SK-N-DZ (cell line): ENCODE data around the gene APC2.

Experiments
- DNase-seq: peaks from one replicate; pipeline ENCODE4 v3.0.0-alpha.2; 2015; ENCODE audit warnings: low spot score

Gene APC2

DNA sequence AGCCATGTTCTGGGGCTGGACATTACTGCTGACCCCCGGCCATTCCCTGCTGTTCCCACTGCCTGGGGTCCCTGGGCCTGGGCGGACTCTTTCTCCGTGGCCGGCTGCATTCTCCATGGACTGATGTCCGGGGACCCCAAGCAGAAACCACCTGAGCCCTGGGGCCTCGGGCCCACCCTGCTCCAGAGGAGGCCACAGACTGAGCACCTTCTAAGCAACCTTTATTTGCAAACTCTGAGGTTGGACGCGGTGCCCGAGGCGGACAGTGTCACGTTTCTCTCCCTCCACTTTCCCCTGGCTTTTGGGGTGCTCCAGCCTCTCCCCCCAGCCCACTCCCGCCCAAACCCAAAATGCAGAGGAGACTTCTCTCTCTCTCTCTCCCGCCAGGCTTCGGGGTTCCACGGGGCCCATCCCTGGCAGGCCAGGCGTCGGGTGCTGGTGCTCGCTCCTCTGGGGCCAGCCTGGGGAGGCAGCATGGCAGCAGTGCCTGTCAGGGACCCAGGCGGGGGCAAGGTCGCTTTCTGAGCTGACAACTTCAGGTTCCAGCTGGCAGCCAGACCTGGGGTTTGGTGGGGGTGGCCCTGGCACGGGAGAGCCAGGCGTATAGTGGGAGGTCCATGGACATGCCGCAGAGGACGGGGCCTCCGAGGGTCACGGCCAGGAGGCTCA lies 31.4 kb downstream of the APC2 start:
- DNase-seq, result no peak

- no peak for DNase-seq
These were observed 32.0 kb downstream of the APC2 start for GRCh38 chr19:1481893-1482360.

DNA sequence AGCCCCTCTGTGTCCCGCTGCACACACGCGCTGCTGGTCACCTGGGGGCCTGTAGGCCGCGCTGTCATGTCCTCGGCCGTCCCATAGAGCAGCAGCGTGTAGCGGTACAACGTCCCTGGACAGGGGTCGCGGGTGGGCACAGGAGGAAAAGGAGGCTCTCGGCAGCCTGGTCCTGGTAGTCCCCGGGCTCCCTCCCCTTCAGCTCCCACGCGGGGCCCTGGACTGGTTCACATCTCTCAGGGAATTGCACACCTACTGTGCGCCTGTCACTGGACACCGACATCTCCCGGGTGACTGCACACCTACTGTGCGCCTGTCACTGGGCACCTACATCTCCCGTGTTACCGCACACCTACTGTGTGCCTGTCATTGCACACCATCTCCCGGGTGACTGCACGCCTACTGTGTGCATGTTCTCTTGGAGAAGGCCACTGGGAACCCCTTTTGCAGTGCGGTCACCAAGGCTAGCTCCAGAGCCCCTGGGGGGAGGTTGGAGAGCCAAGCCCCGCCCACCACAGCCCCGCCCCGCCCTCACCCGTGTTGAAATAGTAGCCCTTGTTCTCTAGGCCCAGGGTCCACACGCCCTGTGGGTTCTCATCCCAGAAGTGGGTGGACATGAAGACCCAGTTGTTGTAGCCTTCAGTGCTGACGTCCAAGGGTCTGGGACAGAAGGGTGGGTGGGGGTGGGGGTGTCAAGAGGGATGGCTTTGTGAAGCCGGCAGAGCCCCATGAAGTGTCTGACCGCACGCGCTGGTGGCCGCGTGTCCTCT lies 32.6 kb downstream of the APC2 start:
- no peak for DNase-seq

GRCh38 chr19:1483131-1483978 lies 33.4 kb downstream of the APC2 start:
- DNase-seq, result no peak

- no peak for DNase-seq
These were observed 34.1 kb downstream of the APC2 start for GRCh38 chr19:1483979-1484428.

GRCh38 chr19:1486720-1487575 lies 37.0 kb downstream of the APC2 start:
- DNase-seq, result no peak

- DNase-seq, result no peak
These were observed 37.8 kb downstream of the APC2 start for GRCh38 chr19:1487576-1488281.

GRCh38 chr19:1488282-1488601 lies 38.3 kb downstream of the APC2 start:
- no peak for DNase-seq

DNA sequence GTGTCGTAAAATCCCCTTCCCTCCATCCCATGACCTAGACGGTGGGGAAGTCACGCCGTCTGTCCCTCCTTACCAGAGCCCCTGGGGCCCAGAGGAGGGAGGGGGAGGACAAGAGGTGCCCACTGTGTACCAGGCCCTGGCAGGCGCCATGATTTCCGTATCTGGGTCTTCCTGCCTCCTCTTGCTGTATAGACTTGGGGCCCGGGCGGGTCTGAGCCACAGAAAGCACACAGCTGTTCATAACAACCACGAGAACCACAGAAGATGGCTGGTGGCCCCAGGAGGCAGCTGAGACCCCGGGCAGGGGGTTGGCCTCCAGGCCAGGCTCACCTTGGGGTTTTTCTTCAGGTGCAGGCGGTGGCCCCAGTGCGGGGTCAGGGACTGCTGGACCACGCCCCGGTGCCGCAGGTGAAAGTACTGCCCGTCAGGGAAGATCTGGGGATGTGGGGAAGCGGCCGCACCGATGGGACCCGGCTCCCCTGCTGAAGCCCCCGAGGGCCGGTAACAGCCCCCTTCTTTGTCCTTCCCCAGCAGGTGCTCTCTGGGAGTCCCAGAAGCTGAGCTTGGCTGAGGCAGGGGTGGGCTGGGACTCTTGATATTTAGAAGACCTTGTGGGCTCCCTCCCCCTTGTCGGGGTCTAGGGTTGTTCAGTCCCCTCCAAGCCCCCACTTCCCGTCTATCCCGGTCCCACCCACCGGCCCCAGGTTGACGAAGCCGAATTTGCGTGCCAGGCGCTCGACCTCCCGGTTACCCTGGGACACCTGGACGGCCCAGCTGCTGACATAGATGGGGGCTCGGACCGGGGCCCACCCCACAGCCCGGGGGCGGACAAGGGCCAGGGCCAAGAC lies 39.8 kb downstream of the APC2 start:
- no peak for DNase-seq

DNA sequence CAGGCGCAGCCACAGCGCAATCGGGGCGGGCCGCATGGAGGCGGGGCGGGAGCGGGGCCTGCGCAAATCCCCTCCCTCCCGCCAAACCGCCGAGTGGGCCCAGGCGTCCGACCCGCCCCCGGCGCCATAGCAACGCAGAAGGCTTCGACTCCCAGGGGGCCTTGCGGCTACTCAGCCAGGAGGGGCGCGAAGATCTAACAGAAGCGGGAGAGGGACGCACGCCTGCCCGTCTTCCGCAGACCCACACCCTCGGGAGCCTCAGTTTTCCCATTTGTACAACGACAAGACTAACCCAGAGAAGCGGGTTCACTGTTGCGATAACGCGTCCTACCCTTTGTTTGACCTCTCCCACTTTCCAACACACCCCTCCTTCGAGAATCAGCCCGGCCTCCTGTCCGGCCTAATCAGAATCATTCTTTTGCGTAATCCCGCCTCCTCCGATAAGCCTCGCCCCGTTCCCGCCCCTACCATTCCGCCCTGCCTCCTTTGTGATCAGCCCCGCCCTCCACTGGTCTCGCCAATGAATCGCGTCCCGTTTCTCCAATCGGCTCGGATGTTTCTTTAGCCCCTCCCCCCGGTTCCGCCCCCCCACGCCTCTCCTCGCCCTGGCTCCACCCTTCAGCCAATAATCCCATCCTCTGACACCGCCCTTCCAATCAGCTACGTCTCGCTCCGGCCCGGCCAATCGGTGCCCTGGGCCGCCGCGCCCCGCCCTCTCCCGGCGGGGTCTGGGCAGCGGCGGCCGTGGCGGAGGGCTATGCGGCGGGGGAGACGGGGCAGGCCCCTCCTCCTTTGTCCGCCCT lies 40.6 kb downstream of the APC2 start, which contains the start of gene PCSK4:
PCSK4 (minus strand) TSS at position 40 of the 803 bp plus-strand sequence; CDS start at position 36, 4 bp downstream.
- DNase-seq, result peak; percentile 98

DNA sequence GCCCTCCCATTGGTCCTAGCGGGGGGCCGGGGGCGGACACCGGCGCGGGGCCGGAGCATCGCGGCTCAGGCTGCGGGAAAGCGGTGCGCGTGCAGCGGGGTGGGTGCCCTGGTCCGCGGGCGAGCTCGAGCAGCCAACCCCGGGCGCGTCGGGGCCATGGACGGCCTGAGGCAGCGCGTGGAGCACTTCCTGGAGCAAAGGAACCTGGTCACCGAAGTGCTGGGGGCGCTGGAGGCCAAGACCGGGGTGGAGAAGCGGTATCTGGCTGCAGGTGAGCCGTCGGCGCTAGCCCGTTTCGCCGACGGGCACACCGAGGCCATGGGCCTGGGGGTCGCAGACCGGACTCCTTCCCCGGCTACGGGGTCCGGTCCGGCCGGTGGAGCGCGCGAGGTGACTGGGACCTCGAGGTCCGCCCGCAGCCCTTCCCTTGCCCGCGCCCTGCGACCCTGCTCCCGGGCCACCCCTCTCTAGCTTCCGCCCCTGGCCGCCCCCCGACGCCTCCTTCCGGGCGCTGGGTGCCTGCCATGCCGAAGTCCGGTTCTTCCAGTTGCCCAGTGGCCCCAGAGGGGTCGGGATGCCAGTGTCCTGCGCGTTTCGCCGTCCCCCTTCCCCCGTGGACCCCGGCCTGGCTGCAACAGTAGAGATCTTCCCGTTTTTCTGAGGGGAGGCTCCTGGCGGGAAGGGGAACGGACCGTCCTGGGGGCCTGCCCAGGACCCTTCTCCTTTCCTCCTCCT lies 41.4 kb downstream of the APC2 start, which contains the start of gene REEP6:
REEP6 (plus strand) TSS at position 68 of the 735 bp plus-strand sequence; CDS start at position 157, 89 bp downstream.
- no peak for DNase-seq

DNA sequence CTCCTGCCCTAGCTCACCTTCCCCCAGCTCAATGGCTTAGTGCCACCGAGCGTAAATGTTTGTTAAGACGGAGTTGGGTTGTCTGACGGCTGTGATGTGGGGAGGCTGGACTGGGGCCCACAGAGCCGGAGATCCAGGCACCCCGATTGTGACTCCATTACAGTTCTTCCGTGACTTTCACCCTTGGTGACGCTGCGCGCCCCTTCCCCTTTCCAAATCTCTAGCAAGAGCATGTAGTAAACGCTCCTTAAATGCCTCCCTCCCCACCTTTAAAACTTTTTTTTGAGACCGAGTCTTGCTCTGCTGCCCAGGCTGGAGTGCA lies 41.9 kb downstream of the APC2 start:
- DNase-seq, result no peak

DNA sequence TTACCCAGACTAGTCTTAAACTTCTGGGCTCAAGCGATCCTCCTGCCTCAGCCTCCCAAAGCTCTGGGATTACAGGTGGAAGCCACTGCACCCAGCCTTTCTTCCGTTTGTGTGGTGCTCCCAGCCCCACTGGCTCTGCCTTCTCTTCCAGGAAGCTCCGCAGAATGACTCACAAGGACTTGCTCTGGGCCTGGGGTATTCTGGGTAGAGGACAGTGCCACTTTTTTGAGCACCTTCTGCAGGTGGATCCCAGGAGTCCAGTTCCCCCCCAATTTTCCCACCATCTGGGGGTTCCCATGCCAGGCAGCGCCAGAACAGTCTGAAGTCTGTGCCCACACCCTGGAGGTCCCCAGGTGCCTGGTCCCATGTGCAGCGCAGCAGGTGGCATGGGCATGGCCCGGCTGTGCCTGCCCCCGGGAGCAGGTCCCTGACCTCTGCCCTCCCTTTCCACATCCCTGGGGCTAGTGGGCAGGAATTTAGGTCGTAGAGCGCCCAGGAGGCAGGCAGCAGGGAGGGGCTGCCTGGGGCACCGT lies 42.6 kb downstream of the APC2 start:
- no peak for DNase-seq

DNA sequence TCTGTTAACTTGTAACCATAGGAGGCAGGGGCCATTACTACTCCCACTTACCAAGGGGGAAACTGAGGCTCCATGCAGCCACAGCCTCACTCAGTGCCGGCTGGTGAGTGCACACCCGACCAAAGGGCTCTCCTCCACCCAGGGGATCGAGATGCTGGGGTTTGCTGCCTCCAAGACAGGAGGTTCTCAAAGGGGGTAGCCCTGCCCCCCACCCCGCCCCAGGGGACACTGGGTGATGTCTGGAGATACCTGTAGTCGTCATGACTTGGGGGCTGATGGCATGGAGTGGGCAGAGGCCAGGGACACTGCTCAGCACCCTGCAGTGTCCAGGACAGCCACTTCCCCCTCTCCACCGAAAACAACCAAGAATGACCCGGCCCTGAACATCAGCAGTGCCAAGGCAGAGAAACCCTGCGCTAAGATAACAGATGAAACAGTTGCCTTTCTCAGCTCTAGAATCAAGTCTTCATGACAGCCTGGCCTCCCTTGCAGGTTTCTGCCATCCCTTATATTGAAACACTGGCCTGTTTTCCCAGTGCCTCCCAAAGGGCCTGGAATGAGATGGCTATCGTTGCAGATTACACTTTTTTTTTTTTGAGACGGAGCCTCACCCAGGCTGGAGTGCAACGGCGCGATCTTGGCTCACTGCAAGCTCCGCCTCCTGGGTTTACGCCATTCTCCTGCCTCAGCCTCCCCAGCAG lies 44.3 kb downstream of the APC2 start:
- DNase-seq, result peak; percentile 65

GRCh38 chr19:1495051-1495798 lies 45.3 kb downstream of the APC2 start:
- DNase-seq, result no peak
